Measurements from ENCODE around the gene P2RY10. TPM values are rescaled to one million over a fixed set of nuclear protein-coding genes. Genes with fewer than 3 reads are reported as not detected.

P2RY10 gene
- not detected in 5 replicates for total RNA-seq (2022; extraction: Qiagen RNA extraction; ENCODE audit: low read depth)

DNA sequence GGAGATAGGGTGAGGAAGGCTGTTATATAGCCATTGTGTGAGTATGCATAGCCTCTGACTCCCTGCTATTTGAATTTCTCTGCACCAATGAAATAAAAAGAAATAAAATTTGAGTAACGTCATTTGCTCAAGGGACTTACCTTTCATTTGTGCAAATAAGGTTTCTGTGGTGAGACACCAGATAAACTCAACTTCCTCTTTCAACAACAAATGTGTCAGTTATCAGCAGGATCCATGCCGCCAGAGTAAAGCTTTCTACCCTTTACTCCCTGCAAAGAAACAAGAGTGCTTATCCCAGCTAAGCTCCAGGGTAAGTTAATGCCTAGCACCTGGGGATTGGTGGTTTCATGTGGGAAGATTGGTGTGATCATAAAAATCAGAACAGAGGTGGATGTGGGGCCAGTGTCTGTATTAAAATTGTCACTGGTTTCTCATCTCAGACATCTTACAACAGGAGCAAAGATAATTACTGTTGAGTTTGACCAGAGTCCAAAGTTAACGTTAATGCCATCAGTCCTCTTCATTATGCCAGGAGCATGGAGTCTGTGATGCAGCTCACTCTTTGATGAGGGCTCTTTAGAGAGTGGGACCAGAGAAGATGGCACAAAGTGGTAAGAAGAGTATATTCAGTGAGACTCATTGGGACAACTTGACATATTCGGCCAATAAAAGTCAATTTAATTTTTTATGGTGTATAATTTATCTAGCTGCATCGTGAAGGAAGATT lies at the start of gene P2RY10:
P2RY10 (plus strand) TSS at position 206 of the 727 bp plus-strand sequence. CDS start 15,130 bp downstream, outside the sequence.

Other genes starting within 250 kb of the P2RY10 start
- gene LPAR4, start 197.7 kb upstream of the P2RY10 start, total RNA-seq (2022; extraction: Qiagen RNA extraction; ENCODE audit: low read depth): not detected in 5 replicates
- gene GPR174, start 199.3 kb downstream of the P2RY10 start, total RNA-seq (2022; extraction: Qiagen RNA extraction; ENCODE audit: low read depth): not detected in 5 replicates

Data from A549 treated with GW870086 at 1 μM for 4 hours (cell line).